Erythroblast (primary cell): ENCODE data around the gene KCNG2.
"Not testable (repeated sequence)": the region's sequence is repeated elsewhere in the genome, so short reads cannot be mapped to it uniquely, and the experiment has no call there.

Experiments used
- GATA1 ChIP-seq: IDR thresholded peaks from 2 replicates; pipeline ENCODE4 v1.6.1; 2011; ENCODE audit warnings: low read depth, mild to moderate bottlenecking, control low read depth, low read length, moderate library complexity
- POLR2A ChIP-seq: IDR thresholded peaks from 2 replicates; pipeline ENCODE4 v1.6.1; 2011; ENCODE audit warnings: mild to moderate bottlenecking, low read length

DNA sequence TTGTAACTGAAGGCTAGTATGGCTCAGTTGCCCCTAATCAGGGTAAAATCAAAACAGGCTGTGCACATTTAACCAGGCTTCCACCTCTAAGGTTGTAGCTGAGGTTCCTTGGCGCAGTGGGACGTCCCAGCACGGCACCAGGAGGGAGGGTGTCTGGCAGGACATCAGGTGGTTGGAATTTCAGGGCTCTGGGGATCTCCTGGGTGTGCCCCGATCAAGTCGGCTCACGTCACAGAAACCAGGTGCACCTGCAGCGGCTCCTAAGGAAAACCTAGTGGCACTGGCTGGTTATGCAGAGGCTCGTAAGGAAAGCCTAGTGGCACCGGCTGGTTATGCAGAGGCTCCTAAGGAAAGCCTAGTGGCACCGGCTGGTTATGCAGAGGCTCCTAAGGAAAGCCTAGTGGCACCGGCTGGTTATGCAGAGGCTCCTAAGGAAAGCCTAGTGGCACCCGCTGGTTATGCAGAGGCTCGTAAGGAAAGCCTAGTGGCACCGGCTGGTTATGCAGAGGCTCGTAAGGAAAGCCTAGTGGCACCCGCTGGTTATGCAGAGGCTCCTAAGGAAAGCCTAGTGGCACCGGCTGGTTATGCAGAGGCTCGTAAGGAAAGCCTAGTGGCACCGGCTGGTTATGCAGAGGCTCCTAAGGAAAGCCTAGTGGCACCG is 45.7 kb upstream of the KCNG2 start:
- TF ChIP-seq POLR2A, GATA1: not testable (repeated sequence)
